Fibroblast of the conjunctiva (primary cell): ENCODE results near the gene PDCD11.

Experiments used
- DNase-seq: peaks from one replicate; pipeline ENCODE4 v3.0.0-alpha.2; 2010; ENCODE audit warnings: low read depth

Gene PDCD11

DNA sequence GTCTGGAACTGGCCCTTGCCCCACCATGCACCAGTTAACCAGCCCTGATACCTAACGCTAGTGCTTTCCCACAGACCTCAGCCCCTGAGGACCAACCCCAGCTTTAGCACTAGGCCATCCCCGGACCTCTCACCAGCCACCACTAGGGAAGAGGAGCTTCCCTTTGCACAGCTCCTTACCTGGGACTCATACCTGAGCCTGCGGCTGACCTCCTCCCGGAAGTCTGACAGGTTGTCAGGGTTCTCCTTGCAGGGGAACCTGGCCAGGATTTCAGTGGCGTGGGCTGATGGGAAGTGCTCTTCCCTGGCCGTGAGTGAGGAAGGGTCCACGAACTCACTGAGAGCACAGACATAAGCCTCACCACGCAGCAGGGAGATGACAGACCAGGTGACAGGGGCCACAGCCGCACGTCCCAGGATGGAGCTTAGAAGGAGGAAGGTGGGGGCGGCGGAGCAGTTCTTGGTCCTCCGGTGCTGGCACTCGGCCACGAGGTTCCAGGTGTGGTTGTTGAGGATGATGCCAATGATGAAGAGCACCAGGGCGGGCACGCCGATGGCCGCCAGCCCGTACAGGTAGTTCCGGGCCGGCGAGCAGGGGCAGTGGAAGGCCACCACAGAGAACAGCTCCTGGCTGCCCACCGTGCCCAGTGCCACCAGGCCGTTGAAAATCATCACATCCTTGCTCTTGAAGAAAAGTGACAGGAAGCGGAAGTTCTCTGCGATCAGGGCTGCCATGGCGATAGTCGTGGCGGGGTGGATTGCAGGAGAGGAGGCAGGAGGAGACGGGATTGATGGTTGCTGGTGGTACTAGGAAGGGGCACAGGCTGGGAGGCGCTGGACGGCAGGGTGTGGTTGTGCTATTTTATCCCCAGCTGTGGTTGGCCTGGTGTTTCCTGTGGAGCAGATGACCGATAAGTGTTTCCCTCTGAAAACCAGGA lies 53.0 kb downstream of the PDCD11 start:
- no peak for DNase-seq

DNA sequence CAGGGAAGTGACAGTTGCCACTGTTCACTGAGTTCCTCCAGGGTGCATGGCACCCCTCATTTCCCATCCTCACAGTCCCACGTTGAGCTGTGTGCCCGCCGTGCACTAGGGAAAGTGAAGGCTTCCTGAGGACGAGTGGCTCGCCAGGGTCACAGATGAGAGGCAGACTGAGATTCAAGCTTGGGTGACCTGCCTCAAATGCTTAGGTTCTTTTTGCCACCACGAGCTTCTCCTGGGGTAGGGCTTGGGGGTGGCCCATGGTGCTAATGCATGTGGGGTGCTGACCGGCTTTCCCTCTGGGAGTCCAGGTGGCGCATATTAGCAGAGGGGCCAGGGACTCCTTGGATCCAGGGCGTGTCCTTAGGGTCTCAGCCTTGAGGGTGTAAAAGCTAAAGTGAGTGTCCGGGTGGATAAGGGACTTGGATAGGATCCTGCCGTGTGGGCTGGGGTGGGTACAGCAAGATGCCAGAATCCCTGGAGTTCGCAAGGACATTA lies 53.8 kb downstream of the PDCD11 start:
- no peak for DNase-seq

DNA sequence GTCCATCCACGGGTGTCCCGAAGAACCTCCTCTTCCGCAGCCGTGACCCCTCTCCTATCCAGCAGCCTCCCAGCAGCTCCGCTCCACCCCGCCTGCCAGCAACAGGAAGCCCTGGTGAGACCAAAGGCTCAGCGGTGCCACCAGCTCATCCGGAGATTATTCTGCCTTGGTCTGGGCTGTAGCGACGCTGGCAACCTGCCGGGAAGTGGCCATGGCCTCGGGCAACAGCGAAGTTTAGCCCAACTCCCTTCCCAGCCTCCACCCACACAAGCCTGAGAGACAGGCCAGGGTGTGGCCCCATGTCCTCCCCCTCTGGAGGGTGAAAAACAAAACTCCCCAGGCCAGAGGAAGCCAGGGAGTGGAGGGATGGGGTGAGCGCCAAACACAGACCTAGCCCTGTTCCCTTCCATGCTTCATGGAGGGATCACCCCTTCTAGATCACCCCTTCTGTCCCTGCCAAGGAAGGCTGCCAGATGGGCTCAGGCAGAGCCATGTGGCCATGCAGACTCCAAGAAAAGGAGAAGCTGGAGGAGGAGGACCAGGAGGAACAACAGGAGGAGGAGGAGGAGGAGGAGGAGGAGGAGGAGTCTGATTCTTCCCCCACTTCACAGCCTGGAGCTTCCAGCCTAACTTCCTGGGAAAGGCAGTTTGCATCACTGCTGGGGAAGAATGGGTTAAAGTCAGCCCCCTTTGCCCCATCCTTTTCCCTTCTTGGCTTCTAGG lies 54.8 kb downstream of the PDCD11 start:
- peak; percentile 41 for DNase-seq

DNA sequence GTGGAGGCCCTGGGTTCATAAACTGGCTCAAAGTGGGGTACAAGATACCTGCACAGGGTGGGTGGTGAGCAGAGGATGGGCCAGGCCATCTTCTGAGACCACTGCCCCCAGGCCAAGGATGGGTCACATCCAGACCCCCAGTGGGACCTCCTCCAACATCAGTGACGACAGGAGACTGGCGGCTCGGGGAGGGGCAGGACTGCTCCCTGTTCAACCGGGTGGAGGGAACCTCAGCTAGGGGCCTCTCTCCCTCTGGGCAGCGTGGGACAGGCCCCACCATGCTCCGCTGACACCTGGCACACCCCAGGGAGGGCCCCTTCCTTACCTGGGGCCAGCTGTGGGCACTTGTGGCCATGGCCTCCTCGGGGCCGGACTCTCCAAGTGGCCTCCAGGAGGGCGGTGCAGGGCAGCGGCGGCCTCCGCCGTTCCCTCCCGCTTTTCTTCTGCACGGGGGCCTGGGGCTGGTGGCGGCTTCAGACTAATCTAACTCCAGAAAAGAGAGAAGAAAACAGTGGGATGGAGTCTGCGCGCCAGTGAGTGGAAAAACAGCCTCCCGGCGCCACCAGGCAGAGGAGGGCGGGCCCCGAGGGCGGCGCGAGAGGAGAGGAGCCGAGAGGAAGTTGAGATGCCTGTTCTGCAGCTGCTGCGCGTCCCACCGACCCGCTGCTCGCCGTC lies 55.5 kb downstream of the PDCD11 start, which contains the start of gene CALHM2:
Gene CALHM2 (minus strand): TSS at position 540 of the 675 bp plus-strand sequence. CDS start 2,429 bp downstream, outside the sequence.
- DNase-seq, result no peak

DNA sequence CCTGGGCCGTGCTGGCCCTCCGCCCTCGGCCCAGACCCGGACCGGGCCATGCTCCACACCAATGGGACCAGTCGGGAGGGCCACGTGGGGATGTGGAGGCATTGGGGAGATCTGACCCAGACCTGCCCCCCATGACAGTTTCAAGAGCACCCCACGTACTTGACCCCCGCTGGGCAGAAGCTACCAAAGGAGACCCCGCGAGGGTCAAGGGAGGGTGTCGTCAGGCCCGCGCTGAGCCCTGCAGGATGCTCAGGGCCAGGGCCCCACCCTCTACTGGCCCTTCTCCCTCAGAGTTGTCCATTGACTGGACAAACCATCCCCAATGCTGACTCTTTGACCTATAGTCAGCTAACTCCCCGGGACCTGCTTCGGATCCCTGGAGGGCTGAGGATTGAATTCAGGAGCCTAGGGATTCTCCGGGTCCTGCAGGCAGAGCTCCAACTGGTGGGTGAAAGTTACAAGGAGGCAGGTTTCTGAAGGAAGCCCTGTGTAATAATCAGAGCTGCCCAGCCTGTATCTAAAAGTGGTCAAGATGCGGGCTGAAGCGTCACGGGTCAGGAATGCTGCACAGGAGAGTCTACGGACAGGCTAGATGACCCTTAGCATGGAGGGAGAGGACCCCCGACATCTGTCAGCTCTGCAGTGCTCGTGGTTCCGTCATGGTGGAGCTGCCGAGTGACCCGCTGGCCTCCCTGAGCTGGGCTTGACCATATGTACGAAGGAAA lies 56.2 kb downstream of the PDCD11 start:
- no peak for DNase-seq

DNA sequence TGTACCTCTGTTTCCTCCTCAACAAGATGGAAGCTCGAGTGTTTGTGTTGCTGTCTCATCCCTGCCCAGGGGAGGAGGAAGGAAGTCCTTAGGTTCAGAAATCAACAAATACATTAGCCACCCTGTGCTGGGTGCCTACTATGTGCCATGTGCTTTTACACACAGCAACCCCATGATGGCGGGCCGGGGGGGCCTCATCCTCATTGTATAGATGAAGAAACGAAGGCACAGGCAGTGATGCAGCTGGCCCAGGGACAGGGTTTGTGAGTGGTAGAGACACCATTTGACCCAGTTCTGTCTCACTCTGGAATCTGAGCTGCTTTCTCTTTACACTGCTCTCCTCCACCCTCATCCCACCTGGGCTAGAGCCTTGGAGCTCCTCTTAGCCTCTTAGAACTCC lies 57.6 kb downstream of the PDCD11 start:
- DNase-seq, result no peak

DNA sequence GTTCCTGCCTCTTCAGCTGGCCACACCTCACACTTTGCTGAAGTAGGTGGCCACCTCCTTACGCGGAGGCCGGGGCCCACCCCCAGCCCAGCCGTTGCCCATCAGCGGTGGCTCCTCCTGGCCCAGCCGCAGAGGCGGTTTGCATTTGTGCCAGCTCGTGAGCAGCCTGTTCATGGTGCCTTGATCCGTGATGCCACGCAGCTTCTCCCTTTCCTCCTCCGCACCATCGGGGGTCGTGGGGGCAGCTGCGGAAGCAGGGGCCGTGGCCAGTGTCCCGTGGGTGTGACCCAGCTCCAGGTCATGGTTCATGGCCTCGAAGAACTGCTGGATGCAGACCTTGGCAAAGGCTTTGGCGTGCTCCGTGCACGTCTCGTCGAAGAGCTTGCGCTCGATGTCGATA lies 58.8 kb downstream of the PDCD11 start:
- no peak for DNase-seq

DNA sequence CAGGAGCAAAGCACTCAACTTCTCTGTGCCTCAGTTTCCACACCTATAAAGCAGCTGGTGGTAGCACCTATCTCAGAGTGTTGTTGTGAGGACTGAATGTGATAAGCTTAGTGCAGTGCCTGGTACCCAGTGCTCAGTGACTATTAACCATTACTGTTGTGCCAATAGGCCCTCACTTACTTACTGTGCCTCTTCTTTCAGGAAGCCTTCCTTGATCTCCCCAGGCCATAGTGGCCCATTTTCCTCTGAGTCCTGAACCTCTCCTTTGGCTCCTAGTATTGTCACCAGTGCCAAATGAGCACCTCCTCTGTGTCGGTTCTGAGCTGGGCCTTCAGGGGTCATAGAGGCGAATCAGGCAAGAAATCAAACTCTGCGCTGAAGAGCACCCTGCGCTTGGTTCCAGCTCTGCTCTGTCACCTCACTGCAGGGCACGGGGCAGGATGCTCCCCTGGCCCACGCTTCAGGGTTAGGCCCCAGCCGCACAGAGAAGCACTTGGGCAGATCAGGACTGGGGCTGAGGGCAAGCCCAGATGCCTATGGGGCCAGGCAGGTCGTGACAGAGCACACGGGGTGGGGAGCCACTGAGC lies 59.7 kb downstream of the PDCD11 start:
- no peak for DNase-seq

DNA sequence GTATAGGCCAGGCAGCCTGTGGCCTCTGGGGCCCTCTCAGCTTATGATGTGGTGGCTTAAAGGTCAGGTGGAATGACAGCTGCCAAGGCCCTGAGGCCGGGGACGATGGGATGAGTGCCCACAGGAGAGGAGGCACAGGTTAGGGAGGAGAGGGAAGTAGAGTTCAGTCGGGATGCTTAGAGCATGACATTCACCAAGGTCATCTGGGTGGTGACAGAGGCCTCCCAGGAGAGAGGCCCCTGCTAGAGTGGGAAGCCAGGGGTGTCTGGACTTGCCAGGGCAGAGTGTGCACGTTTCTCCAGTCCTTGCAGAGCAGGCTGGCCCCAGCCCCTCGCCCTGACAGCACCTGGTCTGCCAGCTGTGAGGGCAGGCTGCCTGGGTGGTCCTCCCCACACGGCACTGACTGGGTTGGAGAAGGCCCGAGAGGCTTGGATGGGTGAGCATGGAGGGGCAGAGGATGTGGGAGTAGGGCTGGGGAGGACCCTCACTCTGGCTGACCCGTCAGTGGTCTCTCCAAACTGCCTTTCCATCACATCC lies 60.8 kb downstream of the PDCD11 start:
- DNase-seq, result no peak

DNA sequence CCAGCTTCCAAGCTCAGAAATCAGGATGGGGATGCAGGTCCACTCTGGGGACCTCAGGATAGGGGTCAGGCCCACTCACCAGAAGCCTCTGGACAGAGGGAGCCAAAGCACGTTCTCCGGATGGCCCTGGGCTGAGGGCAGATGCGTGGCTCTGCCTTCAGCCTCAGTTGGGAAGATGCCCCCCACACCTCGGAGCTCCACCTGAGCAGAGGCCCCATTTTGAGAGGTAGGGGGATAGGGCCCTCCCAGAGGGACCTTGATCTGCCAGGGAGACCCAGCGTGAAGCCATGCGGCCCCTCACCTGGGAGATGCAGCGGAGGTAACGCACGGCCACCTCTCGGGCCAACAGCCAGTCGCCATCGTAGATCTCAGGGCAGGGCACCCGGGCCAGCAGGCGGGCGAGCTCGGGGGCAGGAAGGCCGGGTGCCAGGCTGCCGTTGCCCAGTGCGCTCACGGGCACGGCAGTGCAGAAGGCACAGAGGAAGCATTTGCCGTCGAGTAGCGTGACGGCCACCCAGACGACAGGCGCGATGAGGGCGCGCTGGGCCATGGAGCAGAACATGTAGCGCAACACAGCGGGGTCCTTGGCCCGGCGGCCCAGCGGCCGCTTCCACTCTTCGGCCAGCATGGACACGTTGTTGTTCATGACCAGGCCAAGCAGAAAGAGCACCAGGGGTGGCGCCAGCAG lies 61.6 kb downstream of the PDCD11 start:
- no peak for DNase-seq

DNA sequence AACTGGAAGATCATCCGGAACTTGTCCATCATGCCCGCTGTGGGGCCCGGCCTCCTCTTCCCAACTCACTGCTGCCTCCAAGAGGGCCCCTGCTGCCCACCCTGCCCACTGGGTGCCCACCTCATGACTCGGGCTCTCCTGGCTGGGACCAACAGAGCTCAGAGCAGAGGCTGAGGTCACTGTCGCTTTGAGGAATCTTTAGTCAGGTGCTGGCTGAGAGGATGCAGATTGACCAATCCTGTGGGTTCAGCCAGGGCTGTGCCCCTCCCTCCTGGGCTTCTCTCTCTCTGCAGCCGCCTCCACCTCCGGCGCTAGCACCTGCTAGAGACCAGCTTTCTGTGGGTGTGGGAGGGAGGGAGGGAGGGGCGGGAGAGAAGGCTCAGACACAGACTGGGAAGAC lies 62.3 kb downstream of the PDCD11 start, which contains the start of gene CALHM1:
Gene CALHM1 (minus strand): TSS at position 181 of the 400 bp plus-strand sequence. CDS start 149 bp downstream, at position 32.
- DNase-seq, result no peak

DNA sequence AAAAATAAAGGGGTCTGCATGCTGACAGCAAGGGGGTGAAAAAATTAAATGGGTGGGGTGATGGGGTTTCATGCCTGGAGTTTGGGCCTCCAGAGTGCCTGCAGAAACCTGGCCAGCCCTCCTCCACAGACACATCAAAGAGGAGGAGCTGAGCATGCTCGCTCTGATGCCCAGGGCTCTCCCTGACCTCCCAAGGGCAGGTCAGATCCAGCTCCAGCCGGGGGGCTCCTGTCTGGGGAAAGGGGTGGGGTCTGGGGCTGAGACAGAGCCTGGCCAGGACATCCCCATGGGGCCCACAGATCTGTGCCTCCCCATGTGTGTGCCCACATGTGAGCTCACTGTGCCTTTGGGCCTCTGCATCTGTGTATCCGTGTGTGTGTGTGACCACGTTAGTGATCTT lies 63.2 kb downstream of the PDCD11 start:
- DNase-seq, result no peak

DNA sequence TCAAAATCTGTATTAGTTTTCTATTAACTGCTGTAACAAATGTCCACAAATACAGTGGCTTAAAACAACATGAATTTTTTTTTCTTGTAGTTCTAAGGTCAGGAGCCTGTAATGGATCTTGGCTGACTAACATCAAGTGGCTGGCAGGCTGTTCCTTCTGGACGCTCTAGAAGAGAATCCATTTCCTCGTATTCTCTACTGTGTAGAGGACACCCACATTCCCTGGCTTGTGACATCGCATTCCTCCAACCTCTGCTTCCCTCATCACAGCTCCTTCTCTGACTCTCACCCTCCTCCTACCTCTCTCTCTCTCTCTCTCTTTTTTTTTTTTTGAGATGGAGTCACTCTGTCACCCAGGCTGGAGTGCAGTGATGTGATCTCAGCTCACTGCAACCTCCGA lies 67.1 kb downstream of the PDCD11 start:
- no peak for DNase-seq

DNA sequence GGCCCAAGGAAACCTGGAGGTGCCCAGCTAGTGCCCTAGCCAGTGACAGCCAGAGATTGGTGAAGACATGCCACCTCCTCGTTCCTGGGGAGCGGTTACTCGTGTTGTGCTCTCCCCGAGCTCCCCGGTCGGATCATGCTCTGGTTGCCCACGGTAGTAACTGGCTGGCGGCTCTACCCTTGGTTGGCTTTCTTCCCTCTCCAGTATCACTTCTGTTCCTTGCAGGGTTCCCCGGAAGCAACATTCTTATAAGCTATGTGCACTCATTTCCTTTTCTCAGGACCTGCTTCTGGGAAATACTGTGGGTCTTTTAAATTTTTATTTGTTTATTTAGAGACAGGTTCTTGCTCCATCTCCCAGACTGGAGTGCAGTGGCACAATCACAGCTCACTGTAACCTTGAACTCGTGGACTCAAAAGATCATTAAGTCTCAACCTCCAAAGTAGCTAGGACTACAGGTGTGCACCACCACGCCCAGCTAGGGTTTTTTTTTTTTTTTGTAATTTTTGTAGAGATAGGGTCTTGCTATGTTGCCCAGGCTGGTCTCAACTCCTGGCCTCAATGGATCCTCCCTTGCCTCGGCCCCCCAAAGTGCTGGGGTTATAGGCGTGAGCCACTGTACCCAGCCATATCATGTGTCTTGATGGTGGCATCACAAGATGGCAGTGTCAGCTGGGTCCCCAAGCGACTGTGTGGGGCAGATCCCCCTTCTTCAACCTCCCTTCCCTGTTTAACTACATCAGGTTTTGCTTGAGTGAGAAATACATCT lies 69.2 kb downstream of the PDCD11 start:
- DNase-seq, result no peak

DNA sequence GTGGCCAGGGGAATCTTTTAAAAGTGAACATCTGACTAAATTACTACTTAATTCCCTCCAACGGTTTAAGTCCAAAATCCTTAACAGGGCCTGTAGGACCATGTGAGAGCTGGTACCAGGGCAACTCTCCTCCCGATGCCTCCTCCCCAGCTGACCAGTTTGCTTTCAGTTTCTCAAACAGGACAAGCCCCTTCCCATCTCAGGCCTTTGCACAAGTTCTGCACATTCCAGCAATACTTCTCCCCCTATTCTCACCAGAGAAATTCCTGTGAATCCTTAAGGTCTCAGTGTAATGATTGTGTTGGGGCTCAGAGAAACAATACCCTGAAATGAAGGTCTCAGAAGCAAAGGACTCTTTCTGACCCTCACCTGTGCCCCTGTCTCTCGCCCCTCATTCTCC lies 70.3 kb downstream of the PDCD11 start:
- no peak for DNase-seq

DNA sequence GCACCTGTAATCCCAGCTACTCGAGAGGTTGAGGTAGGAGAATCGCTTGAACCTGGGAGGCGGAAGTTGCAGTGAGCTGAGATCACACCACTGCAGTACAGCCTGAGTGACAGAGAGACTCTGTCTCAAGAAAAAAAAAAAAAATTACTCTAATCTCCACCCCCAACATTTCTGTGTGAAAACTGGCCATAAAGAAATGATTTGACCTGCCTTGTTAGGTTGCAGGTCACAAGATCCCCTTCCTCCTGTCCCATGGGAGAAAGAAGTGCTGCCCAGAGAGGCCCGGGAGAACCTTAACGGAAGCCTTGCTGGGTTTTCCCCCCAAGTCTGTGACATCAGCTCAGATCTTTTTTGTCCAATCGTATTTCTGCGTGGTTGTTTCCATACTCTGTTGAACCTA lies 71.0 kb downstream of the PDCD11 start:
- no peak for DNase-seq

DNA sequence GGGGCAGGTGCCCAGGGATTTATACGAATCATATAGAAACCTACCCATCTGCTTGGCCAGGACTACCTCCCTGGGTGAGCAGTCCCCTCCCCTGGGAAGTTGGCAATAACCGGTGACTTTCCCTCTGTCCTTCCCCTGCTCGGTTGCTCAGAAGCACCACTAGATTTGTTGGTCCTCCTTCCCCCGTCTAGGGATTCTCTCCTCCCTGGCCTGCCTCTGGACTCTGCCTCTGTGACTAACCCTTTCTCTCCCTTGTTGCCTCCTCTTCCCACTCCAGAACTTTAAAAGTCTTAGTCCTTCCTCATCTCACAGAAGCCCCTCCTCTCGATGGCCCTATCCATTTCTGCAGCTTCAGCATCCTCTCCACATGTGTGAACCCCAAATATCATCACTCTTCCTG lies 72.8 kb downstream of the PDCD11 start:
- no peak for DNase-seq

DNA sequence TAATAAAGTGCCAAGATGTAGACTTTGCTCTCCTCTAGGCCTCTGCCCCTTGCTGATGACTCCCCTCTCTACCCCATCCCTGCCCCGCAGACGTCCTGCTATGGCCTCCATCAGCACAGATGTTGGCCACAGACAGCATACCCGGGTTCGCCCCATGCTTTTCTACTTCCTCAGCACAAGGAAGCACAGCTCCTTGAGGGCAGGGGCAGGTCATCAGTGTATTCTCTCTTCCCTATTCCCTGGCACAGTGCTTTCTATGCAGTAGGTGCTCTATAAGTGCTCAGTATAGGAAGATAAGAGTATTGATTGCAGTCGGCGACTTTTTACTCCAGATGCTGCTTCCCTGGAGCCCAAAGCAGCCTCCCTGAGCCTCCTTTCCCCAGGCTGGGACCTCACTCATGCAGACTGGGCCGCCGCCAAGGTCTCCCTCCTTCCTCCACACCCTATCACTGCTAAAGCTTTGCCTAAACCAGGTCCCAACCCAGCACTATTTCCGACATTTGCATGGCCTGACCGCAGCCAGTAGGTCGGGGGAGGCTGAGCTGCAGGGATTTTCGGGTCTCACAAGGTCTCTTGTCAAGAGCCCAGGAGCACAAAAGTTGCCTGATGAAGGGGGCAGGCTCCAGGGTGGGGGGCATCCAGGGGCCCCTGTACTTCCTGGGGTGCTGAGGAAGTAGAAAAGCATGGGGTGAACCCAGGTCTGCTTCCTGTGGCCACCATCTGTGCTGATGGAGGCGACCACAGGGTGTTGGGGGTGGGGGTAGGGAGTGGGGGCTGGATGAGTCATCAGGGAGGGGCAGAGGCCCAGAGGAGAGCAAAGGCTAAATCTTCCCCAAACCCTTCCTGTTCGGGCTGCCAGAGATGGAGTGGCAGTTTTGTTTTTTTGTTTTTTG lies 74.6 kb downstream of the PDCD11 start:
- no peak for DNase-seq

DNA sequence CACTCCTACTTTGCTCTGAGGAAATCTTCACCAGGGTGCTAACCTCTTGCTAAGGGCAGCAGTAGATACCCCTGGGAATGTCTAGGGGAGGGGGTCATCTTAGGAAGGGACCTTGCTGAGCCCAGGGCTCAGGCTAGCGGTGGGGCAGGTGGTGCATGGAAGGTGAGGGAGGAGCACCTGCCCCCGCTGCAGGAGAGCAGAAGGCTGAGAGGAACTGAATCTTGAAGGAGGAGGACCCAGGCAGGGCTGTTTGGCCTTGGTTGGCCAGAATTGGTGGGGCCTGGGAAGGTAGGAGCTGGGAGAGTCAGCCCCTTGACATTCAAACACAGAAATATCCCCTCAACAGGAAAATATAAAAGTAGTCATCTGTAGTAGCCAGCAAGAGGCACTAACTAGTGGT lies 75.6 kb downstream of the PDCD11 start:
- no peak for DNase-seq
